ENCODE results near the gene LBX1.

LBX1 gene

DNA sequence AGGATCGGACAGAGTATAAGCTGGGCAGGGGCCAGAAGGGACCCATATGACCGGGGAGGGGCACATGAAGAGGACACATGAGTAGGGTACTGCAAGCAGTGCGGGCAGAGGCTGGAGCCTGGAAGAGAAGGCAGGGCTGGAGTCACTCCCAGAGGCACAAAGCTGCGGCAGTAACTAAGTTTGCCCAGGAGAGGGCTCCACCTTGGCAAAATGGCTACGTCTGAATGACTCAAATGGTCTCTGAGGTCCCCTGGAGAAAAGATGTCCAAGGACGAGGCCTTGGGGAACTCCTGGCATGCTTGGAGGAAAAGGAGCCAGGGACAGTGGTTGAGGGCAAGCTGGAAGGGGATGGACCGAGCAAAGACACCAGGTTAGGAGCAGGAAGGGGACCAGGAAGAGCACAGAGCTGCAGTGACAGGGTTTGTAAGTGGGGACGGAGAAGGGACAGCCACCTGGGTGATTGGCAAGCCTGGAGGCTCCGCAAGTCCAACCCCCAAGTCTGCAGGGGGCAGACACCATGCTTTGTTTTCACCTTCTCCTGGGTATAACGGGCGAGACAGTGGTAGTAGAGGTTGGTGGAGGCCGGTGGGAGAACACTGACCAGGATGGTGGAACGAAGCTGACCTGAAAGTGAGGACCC is 43.1 kb upstream of the LBX1 start:
- Histone ChIP-seq H3K27ac (ENCODE audit: low read length) (no peak overlapping the region), H3K9ac (ENCODE audit: low read length) (peak overlapping the region; percentile 31; the same call in 1 of the 2 replicates), H3K79me2 (ENCODE audit: low read length) (no peaks in the 10 kb centered on the region), H3K4me3 (ENCODE audit: low read length) (peak overlapping the region; percentile 65), H3K4me1 (ENCODE audit: low read length) (peaks cover 5% of the 10 kb centered on the region; the same call in 1 of the 2 replicates), H3K4me2 (ENCODE audit: low read length) (peak overlapping the region; percentile 80), H3K36me3 (replicated peaks; ENCODE audit: low read depth, low read length) (no peaks in the 10 kb centered on the region), H3K27me3 (ENCODE audit: low read depth, low read length) (no peaks in the 10 kb centered on the region), H2AFZ (ENCODE audit: low read depth, low read length) (peak overlapping the region; percentile 98), H4K20me1 (ENCODE audit: insufficient read depth, low read length) (no peaks in the 10 kb centered on the region), H3K9me3 (ENCODE audit: insufficient read depth, low read length) (no peaks in the 10 kb centered on the region)
- TF ChIP-seq, protein P1, sequence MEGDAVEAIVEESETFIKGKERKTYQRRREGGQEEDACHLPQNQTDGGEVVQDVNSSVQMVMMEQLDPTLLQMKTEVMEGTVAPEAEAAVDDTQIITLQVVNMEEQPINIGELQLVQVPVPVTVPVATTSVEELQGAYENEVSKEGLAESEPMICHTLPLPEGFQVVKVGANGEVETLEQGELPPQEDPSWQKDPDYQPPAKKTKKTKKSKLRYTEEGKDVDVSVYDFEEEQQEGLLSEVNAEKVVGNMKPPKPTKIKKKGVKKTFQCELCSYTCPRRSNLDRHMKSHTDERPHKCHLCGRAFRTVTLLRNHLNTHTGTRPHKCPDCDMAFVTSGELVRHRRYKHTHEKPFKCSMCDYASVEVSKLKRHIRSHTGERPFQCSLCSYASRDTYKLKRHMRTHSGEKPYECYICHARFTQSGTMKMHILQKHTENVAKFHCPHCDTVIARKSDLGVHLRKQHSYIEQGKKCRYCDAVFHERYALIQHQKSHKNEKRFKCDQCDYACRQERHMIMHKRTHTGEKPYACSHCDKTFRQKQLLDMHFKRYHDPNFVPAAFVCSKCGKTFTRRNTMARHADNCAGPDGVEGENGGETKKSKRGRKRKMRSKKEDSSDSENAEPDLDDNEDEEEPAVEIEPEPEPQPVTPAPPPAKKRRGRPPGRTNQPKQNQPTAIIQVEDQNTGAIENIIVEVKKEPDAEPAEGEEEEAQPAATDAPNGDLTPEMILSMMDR (IDR thresholded peaks at IDR 0.05; ENCODE audit: low read depth, low read length), result peak; percentile 63
- TF ChIP-seq EZH2phosphoT487 (IDR thresholded peaks at IDR 0.05; ENCODE audit: low read depth), result no peak

DNA sequence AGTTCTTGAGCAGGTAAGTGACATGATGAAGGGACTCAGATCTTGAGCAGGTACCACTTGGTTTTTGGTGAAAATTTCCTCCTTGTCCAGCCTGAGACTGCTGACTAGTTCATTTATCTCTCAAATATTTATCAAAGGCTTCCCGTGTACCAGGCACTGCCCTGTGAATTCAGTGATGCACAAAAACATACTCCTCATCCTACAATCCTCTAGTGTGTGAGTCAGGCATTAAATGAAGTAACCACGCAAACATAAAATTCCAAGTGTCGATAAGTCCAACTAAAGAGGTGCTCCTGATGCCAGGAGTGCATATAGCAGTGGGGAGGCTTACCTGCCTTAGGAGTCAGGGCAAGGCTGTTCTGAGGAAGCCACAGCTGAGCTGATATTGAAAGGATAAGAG is 41.5 kb upstream of the LBX1 start:
- no peaks in the 10 kb centered on the region for H3K79me2 ChIP-seq (ENCODE audit: low read length)
- H4K20me1 ChIP-seq (ENCODE audit: insufficient read depth, low read length), result no peaks in the 10 kb centered on the region
- H3K27me3 ChIP-seq (ENCODE audit: low read depth, low read length), result no peaks in the 10 kb centered on the region
- no peak overlapping the region for H3K4me2 ChIP-seq (ENCODE audit: low read length)
- H2AFZ ChIP-seq (ENCODE audit: low read depth, low read length), result no peak overlapping the region
- H3K9ac ChIP-seq (ENCODE audit: low read length), result no peak overlapping the region
- peaks cover 5% of the 10 kb centered on the region; the same call in 1 of the 2 replicates for H3K4me1 ChIP-seq (ENCODE audit: low read length)
- H3K27ac ChIP-seq (ENCODE audit: low read length), result no peak overlapping the region
- H3K9me3 ChIP-seq (ENCODE audit: insufficient read depth, low read length), result no peaks in the 10 kb centered on the region
- no peaks in the 10 kb centered on the region for H3K36me3 ChIP-seq (replicated peaks; ENCODE audit: low read depth, low read length)
- H3K4me3 ChIP-seq (ENCODE audit: low read length), result no peak overlapping the region
- TF ChIP-seq, protein P1 (IDR thresholded peaks at IDR 0.05; ENCODE audit: low read depth, low read length), result no peak
- TF ChIP-seq EZH2phosphoT487 (IDR thresholded peaks at IDR 0.05; ENCODE audit: low read depth), result no peak

DNA sequence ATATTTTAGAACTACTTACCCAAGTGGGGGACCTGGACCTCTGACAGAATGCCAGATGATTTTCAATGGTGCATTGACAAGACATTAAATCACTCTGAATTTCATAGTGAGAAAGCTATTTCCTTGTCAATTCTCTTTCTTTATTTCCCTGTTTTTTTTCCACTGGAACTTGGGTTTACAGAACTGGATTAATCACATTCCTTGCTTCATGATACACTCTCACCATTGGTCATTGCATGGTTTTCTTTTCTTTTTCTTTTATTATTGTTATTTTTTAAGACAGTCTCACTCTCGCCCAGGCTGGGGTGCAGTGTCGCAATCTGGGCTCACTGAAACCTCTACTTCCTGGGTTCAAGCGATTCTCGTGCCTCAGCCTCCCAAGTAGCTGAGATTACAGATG is 38.5 kb upstream of the LBX1 start:
- no peak overlapping the region for H3K4me3 ChIP-seq (ENCODE audit: low read length)
- no peak overlapping the region for H2AFZ ChIP-seq (ENCODE audit: low read depth, low read length)
- no peaks in the 10 kb centered on the region for H3K9me3 ChIP-seq (ENCODE audit: insufficient read depth, low read length)
- TF ChIP-seq, protein P1 (IDR thresholded peaks at IDR 0.05; ENCODE audit: low read depth, low read length), result no peak
- TF ChIP-seq EZH2phosphoT487 (IDR thresholded peaks at IDR 0.05; ENCODE audit: low read depth), result no peak
- H3K4me1 ChIP-seq (ENCODE audit: low read length), result peaks cover 5% of the 10 kb centered on the region; the same call in 1 of the 2 replicates
- H4K20me1 ChIP-seq (ENCODE audit: insufficient read depth, low read length), result no peaks in the 10 kb centered on the region
- H3K36me3 ChIP-seq (replicated peaks; ENCODE audit: low read depth, low read length), result no peaks in the 10 kb centered on the region
- no peak overlapping the region for H3K27ac ChIP-seq (ENCODE audit: low read length)
- H3K4me2 ChIP-seq (ENCODE audit: low read length), result no peak overlapping the region
- H3K27me3 ChIP-seq (ENCODE audit: low read depth, low read length), result no peaks in the 10 kb centered on the region
- H3K9ac ChIP-seq (ENCODE audit: low read length), result no peak overlapping the region
- H3K79me2 ChIP-seq (ENCODE audit: low read length), result no peaks in the 10 kb centered on the region

DNA sequence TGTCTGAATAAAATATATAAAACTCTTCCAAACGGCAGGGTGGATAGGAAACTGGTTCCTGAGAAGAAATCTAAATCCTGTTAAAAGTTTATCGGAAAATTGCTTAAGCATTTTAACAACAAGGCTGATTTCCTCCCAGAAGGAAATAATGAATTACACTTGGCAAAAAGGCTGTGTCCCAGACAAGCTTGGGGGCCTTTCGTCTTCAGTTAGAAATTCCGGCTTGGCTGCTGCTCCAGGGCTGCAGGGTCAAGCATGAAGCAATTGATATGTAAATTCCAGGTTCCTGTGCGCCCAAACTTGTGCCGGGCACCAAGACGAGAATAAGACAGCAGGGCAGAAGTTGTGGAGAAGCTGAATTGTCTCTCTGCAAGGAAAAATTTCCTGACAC is 38.0 kb upstream of the LBX1 start:
- Histone ChIP-seq H3K79me2 (ENCODE audit: low read length) (no peaks in the 10 kb centered on the region), H3K4me1 (ENCODE audit: low read length) (peaks cover under 1% of the 10 kb centered on the region; the same call in 1 of the 2 replicates), H2AFZ (ENCODE audit: low read depth, low read length) (no peak overlapping the region), H3K27me3 (ENCODE audit: low read depth, low read length) (no peaks in the 10 kb centered on the region), H4K20me1 (ENCODE audit: insufficient read depth, low read length) (no peaks in the 10 kb centered on the region), H3K4me3 (ENCODE audit: low read length) (no peak overlapping the region), H3K27ac (ENCODE audit: low read length) (no peak overlapping the region), H3K9me3 (ENCODE audit: insufficient read depth, low read length) (no peaks in the 10 kb centered on the region), H3K9ac (ENCODE audit: low read length) (no peak overlapping the region), H3K4me2 (ENCODE audit: low read length) (no peak overlapping the region), H3K36me3 (replicated peaks; ENCODE audit: low read depth, low read length) (no peaks in the 10 kb centered on the region)
- TF ChIP-seq, protein P1 (IDR thresholded peaks at IDR 0.05; ENCODE audit: low read depth, low read length), result no peak
- no peak for TF ChIP-seq EZH2phosphoT487 (IDR thresholded peaks at IDR 0.05; ENCODE audit: low read depth)

Measured in OCI-LY3 (cell line).